Esophagus muscularis mucosa (tissue), 4 donors: ENCODE data around the gene ASAP3. TPM values are rescaled to one million over a fixed set of nuclear protein-coding genes. Genes with fewer than 3 reads are reported as not detected.

ENCODE experiments used
- DNase-seq: peaks from one replicate; pipeline ENCODE4 v3.0.0-alpha.2; 2017; ENCODE audit errors: extremely low spot score
- H3K27ac ChIP-seq, 4 donors: fragments of 200-600 bp; sonication (generic); replicated peaks in 1 of 4; 1 replicate in 3 of 4; 2 replicates in 1 of 4; pipeline ENCODE4 v1.5.1; 2016 to 2019; ENCODE audit warnings: mild to moderate bottlenecking in 1 of 4
- H3K27me3 ChIP-seq, 4 donors: fragments of 200-600 bp; sonication (generic); one replicate each; pipeline versions ENCODE4 v1.5.1 to v1.6.0; 2016 to 2019
- H3K36me3 ChIP-seq, 4 donors: fragments of 200-600 bp; sonication (generic); one replicate each; pipeline ENCODE4 v1.5.1; 2016 to 2019
- H3K4me1 ChIP-seq, 4 donors: fragments of 200-600 bp; sonication (generic); one replicate each; pipeline ENCODE4 v1.5.1; 2016 to 2019
- H3K4me3 ChIP-seq, 4 donors: fragments of 200-600 bp; sonication (generic); 1 replicate in 2 of 4; 2 replicates in 2 of 4; pipeline ENCODE4 v1.5.1; 2016 to 2019; ENCODE audit warnings: mild to moderate bottlenecking in 4 of 4, moderate library complexity in 1 of 4
- H3K9me3 ChIP-seq, 4 donors: fragments of 200-600 bp; sonication (generic); 1 replicate in 3 of 4; 2 replicates in 1 of 4; pipeline ENCODE4 v1.5.1; 2016 to 2019
- EP300 ChIP-seq: sonication (generic); formaldehyde crosslinking; IDR thresholded peaks from one replicate; pipeline ENCODE4 v1.6.1; 2017; ENCODE audit warnings: antibody characterized with exemption
- POLR2A ChIP-seq: fragments of 450-650 bp; IDR thresholded peaks from one replicate; pipeline ENCODE4 v1.6.1; 2017; ENCODE audit warnings: antibody characterized with exemption, moderate library complexity, mild to moderate bottlenecking, low read depth
- POLR2AphosphoS5 ChIP-seq, 2 donors: sonication (generic); formaldehyde crosslinking; IDR thresholded peaks; one replicate each; pipeline ENCODE4 v1.6.1; 2017; ENCODE audit warnings: antibody characterized with exemption in 2 of 2
- WGBS: methylation state at CpG from one replicate; pipeline ENCODE4 v1.1.5; 2018; 5-methylcytosine and 5-hydroxymethylcytosine counted together
- intact Hi-C: fragments of 100-400 bp; cut with DNase I; formaldehyde crosslinking; loops from one replicate; pipeline ENCODE4 v1.15.1; 2023
- total RNA-seq, 4 donors: library from RNA; depleted of rRNA; stranded (reverse); fragments of >200 nt; gene quantifications; one replicate each; pipeline versions ENCODE4 v1.1.0 to v1.2.1, GENCODE V29; 2016
- TF ChIP-seq, protein P1 (sequence below), 3 experiments: fragments of 200-600 bp in 2 of 3; fragments of 450-650 bp in 1 of 3; sonication (generic) in 2 of 3; IDR thresholded peaks; one replicate each; pipeline ENCODE4 v1.5.1; 2017 to 2019; ENCODE audit warnings: antibody characterized with exemption in 3 of 3, mild to moderate bottlenecking in 2 of 3, moderate library complexity in 1 of 3

The ASAP3 gene
- total RNA-seq, 4 donors from 2014 or later, result 25.3 to 32.8 (median 27.9) TPM

- no peaks in the 10 kb centered on the region for H3K9me3 ChIP-seq
- intact Hi-C loops, result no loop called here
- TF ChIP-seq EP300 (no peak), POLR2AphosphoS5 (IDR thresholded peaks at IDR 0.05) (no peak), POLR2A (no peak)
- TF ChIP-seq, protein P1, sequence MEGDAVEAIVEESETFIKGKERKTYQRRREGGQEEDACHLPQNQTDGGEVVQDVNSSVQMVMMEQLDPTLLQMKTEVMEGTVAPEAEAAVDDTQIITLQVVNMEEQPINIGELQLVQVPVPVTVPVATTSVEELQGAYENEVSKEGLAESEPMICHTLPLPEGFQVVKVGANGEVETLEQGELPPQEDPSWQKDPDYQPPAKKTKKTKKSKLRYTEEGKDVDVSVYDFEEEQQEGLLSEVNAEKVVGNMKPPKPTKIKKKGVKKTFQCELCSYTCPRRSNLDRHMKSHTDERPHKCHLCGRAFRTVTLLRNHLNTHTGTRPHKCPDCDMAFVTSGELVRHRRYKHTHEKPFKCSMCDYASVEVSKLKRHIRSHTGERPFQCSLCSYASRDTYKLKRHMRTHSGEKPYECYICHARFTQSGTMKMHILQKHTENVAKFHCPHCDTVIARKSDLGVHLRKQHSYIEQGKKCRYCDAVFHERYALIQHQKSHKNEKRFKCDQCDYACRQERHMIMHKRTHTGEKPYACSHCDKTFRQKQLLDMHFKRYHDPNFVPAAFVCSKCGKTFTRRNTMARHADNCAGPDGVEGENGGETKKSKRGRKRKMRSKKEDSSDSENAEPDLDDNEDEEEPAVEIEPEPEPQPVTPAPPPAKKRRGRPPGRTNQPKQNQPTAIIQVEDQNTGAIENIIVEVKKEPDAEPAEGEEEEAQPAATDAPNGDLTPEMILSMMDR (IDR thresholded peaks at IDR 0.05), result no peak
- H3K4me3 ChIP-seq, result no peak overlapping the region
- peaks cover 14 to 22% (median 18%) of the 10 kb centered on the region in 4 donors for H3K4me1 ChIP-seq
- H3K27me3 ChIP-seq, result no peaks in the 10 kb centered on the region
- DNase-seq, result no peak
- H3K36me3 ChIP-seq, result peaks cover 7 to 52% (median 20%) of the 10 kb centered on the region in 4 donors
- WGBS, result 82% methylated on average over 14 of the region's 14 CpGs
- peak overlapping the region in 1 of 4 donors; percentile 31 for H3K27ac ChIP-seq
Observed at GRCh38 chr1:23385119-23385621, 98.8 kb downstream of the ASAP3 start.

DNA sequence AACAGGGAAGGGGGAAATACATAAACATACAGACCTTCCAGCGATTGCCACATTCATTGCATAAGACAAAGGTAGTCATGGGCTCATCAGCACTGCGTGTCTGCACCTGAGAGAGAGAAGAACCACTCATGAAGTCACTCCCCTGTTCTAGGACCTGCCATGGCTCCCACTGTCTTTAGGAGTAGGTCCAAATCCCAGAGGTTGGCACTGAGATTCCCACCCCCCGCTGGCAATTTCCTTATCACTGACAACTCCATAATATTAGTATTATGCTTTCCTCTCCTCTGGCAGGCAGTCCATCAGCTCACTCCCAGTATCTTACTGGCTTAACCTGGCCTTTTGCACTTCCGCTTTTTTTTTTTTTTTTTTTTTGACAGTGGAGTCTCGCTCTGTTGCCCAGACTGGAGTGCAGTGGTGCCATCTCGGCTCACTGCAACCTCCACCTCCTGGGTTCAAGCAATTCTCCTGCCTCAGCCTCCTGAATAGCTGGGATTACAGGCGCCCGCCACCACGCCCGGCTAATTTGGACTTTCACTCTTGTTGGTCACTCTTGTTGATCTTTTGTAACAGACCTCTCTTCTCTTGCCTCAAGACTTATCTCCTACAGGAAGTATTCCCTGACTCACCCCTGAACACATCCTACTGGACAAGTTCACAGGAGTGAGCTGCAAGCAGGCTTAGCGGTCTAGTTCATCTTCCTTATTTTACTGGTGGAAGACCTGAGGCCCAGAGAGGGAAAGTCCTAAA, 99.5 kb downstream of the ASAP3 start:
- peaks cover 14 to 22% (median 19%) of the 10 kb centered on the region in 4 donors for H3K4me1 ChIP-seq
- intact Hi-C loops, result no loop called here
- no peak overlapping the region for H3K4me3 ChIP-seq
- H3K27ac ChIP-seq, result peak overlapping the region in 2 of 4 donors; percentile 27 to 31
- no peak for DNase-seq
- H3K36me3 ChIP-seq, result peaks cover 7 to 52% (median 20%) of the 10 kb centered on the region in 4 donors
- WGBS, result 80% methylated on average over 11 of the region's 11 CpGs
- H3K9me3 ChIP-seq, result no peaks in the 10 kb centered on the region
- H3K27me3 ChIP-seq, result no peaks in the 10 kb centered on the region
- TF ChIP-seq EP300 (no peak), POLR2A (no peak)

DNA sequence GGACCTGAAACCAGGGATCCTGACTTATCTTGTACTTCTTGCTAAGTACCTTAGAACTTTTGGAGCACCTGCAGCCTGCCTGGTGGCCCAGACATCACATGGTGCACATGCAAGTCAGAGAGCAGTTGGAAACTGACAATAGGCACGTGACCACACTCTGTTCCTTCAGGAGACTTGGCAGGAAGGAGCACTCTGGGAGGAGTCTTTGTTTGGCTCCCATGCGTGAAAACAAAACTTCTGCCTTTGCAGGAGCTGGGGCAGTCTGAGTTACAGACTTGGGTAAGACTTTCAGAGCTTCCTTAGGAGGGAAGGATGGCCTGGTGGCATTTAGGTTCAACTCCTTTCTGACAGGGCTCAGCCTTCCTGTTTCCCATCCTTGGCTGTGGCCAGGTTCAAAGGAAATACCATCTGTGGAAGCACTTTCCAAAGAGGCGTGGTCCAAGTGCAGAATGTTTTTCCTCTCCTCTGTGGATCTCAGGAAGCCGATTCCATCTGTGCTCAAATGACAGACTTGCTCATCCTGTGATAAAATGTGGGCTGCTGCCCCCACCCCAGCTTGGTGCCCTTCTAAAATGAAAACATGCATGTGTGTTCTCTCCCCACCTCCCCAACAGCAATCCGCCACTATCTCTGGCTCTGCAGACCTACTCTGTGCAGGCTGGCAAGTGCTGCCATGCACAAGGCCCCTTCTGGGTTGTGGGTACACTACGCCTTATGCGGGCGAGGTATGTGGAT, 100.2 kb downstream of the ASAP3 start:
- Histone ChIP-seq H3K27ac (peak overlapping the region in 3 of 4 donors; percentile 2 to 27 (median 11)), H3K9me3 (no peaks in the 10 kb centered on the region), H3K4me1 (peaks cover 14 to 27% (median 22%) of the 10 kb centered on the region in 4 donors), H3K4me3 (no peak overlapping the region), H3K36me3 (peaks cover 7 to 52% (median 20%) of the 10 kb centered on the region in 4 donors), H3K27me3 (no peaks in the 10 kb centered on the region)
- TF ChIP-seq, protein P1 (IDR thresholded peaks at IDR 0.05), result no peak
- TF ChIP-seq POLR2AphosphoS5 (IDR thresholded peaks at IDR 0.05), result peak in 1 of 2 donors; percentile 39
- DNase-seq, result no peak
- intact Hi-C loops, result no loop called here
- WGBS, result 63% methylated on average over 7 of the region's 8 CpGs

GRCh38 chr1:23381233-23381885, 102.6 kb downstream of the ASAP3 start:
- TF ChIP-seq POLR2AphosphoS5 (IDR thresholded peaks at IDR 0.05) (no peak), EP300 (no peak), POLR2A (no peak)
- TF ChIP-seq, protein P1 (IDR thresholded peaks at IDR 0.05), result no peak
- Histone ChIP-seq H3K27me3 (no peaks in the 10 kb centered on the region), H3K27ac (no peak overlapping the region), H3K9me3 (no peaks in the 10 kb centered on the region), H3K4me3 (no peak overlapping the region), H3K36me3 (peaks cover 7 to 42% (median 15%) of the 10 kb centered on the region in 4 donors), H3K4me1 (peaks cover 23 to 48% (median 40%) of the 10 kb centered on the region in 4 donors)
- WGBS, result 91% methylated on average over 5 of the region's 5 CpGs
- intact Hi-C loops, result no loop called here
- no peak for DNase-seq
